Measurements from ENCODE around the gene KCNK18. TPM values are rescaled to one million over a fixed set of nuclear protein-coding genes. Genes with fewer than 3 reads are reported as not detected.
A peak's percentile ranks its signal among the peaks of the same experiment; 100 is the strongest.

Gene KCNK18
- total RNA-seq, 2 donors from 2014 or later: not detected

- ATAC-seq: no peak
- H3K27me3 Mint-ChIP-seq: peaks cover 65% of the 10 kb centered on the region
- H3K4me3 Mint-ChIP-seq: no peak overlapping the region
These were observed 42.7 kb downstream of the KCNK18 start for GRCh38 chr10:117239721-117240620.

DNA sequence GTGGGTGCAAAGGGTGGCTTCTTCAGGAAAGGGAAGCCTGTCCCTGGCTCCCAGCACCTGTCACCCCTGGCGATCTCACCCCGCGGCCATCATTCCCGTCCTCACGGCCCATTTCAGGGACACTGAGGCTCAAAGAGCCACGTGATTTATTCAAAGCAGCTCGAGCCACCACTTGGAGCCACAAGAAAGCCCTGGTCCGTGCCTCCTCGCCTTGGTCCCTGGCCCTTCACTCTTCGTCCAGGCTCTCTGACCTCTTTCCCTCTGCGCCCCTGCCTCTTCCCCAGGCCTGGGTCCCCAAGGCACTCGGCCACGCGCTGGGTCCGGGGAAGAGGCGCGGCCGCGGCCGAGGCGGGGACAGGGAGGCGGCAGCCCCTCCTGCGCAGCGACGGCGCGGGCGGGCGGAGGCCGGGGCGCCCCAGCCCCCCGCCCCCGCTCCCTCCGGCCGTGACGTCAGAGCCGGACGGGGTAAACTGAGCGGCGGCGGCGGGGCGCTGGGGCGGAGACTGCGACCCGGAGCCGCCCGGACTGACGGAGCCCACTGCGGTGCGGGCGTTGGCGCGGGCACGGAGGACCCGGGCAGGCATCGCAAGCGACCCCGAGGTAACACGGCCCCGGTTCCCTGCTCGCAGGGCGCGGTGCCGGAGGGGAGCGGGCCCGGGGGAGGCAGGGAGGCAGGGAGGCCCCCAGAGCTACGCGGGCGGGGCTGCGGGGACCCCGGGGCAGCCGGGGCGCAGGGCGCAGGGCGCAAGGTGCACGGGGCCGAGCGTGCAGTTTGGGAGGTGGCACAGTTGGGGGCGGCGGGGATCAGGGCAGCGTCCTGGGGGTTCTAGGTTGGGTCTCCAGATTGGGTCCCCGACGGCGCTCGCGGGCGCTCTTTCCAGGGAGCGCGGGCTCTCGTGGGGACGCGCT is 43.6 kb downstream of the KCNK18 start, which contains the start of gene SLC18A2:
Gene SLC18A2, plus strand, starts transcription at position 494 of the 909 bp plus-strand sequence. CDS start 580 bp downstream, outside the sequence.
- peaks cover 63% of the 10 kb centered on the region for H3K27me3 Mint-ChIP-seq
- no peak for ATAC-seq
- no peaks in the 10 kb centered on the region for H3K9me3 ChIP-seq (ENCODE audit: control insufficient read depth, low read length, poor library complexity, severe bottlenecking)
- H3K4me3 Mint-ChIP-seq: peak within 1 kb of the TSS; percentile 52
- no peak for DNase-seq
- H3K36me3 Mint-ChIP-seq (ENCODE audit: low read depth): peaks cover 4% of the 10 kb centered on the region
- no peak within 1 kb of the TSS for H3K27ac Mint-ChIP-seq
- H3K4me1 Mint-ChIP-seq: peaks cover 2% of the 10 kb centered on the region

More at GRCh38 chr10:117239721-117240620, 42.7 kb downstream of the KCNK18 start:
- Mint-ChIP-seq H3K36me3 (ENCODE audit: low read depth) (peaks cover 4% of the 10 kb centered on the region), H3K27ac (no peak overlapping the region), H3K4me1 (peaks cover 2% of the 10 kb centered on the region)
- H3K9me3 ChIP-seq (ENCODE audit: control insufficient read depth, low read length, poor library complexity, severe bottlenecking): no peaks in the 10 kb centered on the region
- no peak for DNase-seq

DNA sequence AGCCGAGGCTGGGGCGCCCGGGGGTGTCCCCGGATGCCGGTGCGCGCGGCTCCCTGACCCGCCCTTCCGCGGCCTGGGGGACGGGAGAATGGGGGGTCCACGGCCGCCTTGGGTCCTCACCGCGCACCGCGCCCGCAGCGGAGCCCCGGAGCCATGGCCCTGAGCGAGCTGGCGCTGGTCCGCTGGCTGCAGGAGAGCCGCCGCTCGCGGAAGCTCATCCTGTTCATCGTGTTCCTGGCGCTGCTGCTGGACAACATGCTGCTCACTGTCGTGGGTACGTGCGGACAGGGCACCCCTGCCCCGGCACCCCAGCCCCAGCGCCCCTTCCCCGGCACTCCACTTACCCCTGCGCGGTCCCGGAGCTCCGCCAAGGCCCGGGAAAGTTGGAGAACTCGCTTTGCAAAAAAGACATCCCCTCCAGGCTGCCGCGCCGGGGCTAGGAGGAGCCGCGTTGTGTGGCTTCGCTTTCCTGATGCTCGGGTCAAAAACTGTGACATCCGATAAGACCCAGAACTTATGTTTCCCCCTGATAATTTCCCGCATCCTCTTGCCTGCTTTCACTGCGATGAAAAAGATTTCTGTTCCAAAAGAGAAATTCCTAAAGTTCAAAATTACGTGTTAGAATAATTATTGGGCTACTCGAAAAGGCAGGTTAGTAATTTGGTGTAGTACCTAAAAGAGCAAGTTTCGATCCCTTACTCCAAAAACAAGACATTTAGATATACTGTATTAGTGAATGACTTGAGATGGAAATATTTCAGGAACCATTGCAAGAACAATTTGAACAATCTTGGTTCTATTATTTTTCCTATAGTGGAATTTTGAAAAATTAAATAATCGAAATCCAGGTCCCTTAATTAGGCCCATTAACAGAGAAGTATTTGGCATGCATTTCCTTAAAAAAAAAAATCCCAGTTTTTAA is 44.5 kb downstream of the KCNK18 start:
- ATAC-seq: no peak
- no peak for DNase-seq
- peaks cover 56% of the 10 kb centered on the region for H3K27me3 Mint-ChIP-seq
- no peak overlapping the region for H3K27ac Mint-ChIP-seq
- H3K36me3 Mint-ChIP-seq (ENCODE audit: low read depth): peaks cover 2% of the 10 kb centered on the region
- peaks cover under 1% of the 10 kb centered on the region for H3K4me1 Mint-ChIP-seq
- no peaks in the 10 kb centered on the region for H3K9me3 ChIP-seq (ENCODE audit: control insufficient read depth, low read length, poor library complexity, severe bottlenecking)
- peak overlapping the region; percentile 52 for H3K4me3 Mint-ChIP-seq

- DNase-seq (no peak), ATAC-seq (no peak)
- H3K9me3 ChIP-seq (ENCODE audit: control insufficient read depth, low read length, poor library complexity, severe bottlenecking): no peaks in the 10 kb centered on the region
- H3K4me1 Mint-ChIP-seq: no peaks in the 10 kb centered on the region
- no peak overlapping the region for H3K27ac Mint-ChIP-seq
- H3K27me3 Mint-ChIP-seq: peaks cover 56% of the 10 kb centered on the region
- H3K4me3 Mint-ChIP-seq: no peak overlapping the region
- no peaks in the 10 kb centered on the region for H3K36me3 Mint-ChIP-seq (ENCODE audit: low read depth)
These were observed 45.2 kb downstream of the KCNK18 start for GRCh38 chr10:117242463-117242832.

GRCh38 chr10:117246997-117247671 is 49.8 kb downstream of the KCNK18 start:
- ATAC-seq: no peak
- Mint-ChIP-seq H3K27ac (no peak overlapping the region), H3K27me3 (peaks cover 69% of the 10 kb centered on the region), H3K36me3 (ENCODE audit: low read depth) (no peaks in the 10 kb centered on the region), H3K4me1 (no peaks in the 10 kb centered on the region), H3K4me3 (no peak overlapping the region)
- no peaks in the 10 kb centered on the region for H3K9me3 ChIP-seq (ENCODE audit: control insufficient read depth, low read length, poor library complexity, severe bottlenecking)
- no peak for DNase-seq

DNA sequence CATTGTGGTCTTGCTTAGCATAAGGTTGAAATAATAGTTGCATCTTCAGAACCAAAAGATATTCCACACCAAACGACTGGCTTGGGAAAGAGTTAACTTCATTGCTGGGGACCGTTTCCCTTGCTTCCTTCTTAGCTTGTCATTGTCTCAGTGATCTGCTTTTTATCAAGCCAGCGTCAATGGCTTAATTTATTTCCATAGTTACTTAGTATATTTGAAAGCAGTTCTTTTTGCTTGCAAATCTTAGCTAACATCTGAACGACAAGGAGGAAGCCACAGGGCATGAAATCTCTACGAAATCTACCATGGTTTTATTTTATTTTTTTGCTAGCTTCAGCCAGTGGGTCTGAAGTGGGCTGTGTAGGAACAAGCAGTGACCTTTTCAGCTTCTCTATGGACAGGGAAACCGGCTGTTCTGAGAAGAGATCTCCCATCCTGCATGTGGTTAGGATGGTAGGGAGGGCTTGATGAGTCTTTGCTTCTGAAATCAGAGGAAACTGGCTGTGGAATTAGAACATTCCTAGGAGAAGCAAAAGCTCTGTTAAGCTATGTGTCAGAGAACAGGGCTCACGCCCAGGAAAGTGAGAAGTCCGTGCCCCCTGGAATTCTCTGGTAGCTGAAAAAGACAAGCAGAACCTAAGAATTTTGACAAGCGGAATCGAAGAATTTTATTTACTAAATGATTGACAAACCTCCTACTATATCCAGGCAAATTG is 51.6 kb downstream of the KCNK18 start:
- Mint-ChIP-seq H3K36me3 (ENCODE audit: low read depth) (no peaks in the 10 kb centered on the region), H3K4me3 (no peak overlapping the region), H3K4me1 (no peaks in the 10 kb centered on the region), H3K27me3 (peaks cover 53% of the 10 kb centered on the region), H3K27ac (no peak overlapping the region)
- no peak for DNase-seq
- no peaks in the 10 kb centered on the region for H3K9me3 ChIP-seq (ENCODE audit: control insufficient read depth, low read length, poor library complexity, severe bottlenecking)
- no peak for ATAC-seq

DNA sequence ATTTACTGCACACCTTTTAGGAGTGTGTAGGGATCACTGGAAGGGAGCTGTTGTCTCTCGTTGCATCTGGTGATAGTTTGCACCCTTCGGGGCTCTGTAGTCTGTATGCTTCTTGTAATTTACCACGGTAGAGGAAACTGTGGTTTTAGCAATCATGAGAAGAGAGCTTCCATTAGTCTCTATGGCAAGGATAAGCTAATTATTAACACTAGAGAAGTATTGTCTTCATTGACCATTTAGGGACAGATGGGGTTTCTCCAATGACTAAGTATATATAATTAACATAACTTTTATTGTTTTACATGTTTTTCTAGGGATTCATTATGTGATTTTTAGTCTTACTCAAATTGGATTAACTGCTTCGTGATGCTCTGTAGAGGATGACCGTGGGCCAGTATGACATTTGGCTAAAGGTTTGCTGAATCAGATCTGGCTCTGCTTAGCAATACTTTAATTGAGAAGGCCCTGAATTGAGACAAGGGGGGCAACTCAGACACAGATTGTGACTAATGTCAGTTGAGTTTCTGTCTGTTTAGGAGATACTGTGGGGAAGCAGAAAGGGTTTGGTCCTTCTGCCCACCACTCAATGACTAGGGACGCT is 52.3 kb downstream of the KCNK18 start:
- no peak for ATAC-seq
- DNase-seq: no peak
- no peaks in the 10 kb centered on the region for H3K9me3 ChIP-seq (ENCODE audit: control insufficient read depth, low read length, poor library complexity, severe bottlenecking)
- no peaks in the 10 kb centered on the region for H3K4me1 Mint-ChIP-seq
- no peak overlapping the region for H3K4me3 Mint-ChIP-seq
- H3K27ac Mint-ChIP-seq: no peak overlapping the region
- H3K36me3 Mint-ChIP-seq (ENCODE audit: low read depth): no peaks in the 10 kb centered on the region
- H3K27me3 Mint-ChIP-seq: peaks cover 51% of the 10 kb centered on the region

DNA sequence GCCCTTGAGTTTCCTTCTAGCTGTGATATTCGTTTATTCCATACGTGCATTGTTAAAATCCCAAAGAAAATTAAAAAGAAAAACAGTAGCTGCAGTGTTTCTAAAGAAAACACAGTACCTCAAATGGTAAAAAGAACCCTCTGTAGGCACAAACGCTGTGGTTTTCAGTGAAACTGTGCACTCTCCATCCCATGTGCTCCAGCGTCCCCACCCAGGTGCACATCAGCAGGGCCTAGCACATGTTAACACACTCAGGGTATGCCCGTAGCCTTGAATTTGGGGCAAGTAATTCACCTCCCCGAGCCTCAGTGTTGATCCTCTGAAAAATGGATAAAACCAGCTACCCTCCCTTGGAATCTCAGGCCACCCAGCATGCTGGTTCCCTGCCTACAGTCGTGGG is 53.1 kb downstream of the KCNK18 start:
- H3K27me3 Mint-ChIP-seq: peaks cover 48% of the 10 kb centered on the region
- no peak overlapping the region for H3K4me3 Mint-ChIP-seq
- H3K27ac Mint-ChIP-seq: no peak overlapping the region
- no peaks in the 10 kb centered on the region for H3K9me3 ChIP-seq (ENCODE audit: control insufficient read depth, low read length, poor library complexity, severe bottlenecking)
- no peak for ATAC-seq
- H3K36me3 Mint-ChIP-seq (ENCODE audit: low read depth): no peaks in the 10 kb centered on the region
- no peak for DNase-seq
- H3K4me1 Mint-ChIP-seq: no peaks in the 10 kb centered on the region

DNA sequence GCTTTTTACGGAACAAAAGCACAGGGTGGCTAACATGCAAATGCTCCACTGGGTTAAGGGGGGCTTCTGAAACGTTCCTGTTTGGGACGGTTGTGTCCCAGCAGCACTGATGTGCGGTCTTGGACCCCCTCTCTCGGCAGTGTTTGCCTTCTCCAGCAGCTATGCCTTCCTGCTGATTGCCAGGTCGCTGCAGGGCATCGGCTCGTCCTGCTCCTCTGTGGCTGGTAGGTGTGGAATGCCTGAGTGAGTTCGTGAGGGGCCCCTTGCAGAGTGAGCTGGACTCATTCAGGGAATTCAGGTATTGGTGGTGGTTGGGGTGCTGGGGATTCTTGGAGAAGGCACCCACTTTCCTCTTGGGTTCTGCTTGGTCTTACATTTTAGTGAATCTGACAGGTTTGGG is 56.6 kb downstream of the KCNK18 start:
- Mint-ChIP-seq H3K36me3 (ENCODE audit: low read depth) (no peaks in the 10 kb centered on the region), H3K27ac (no peak overlapping the region), H3K4me1 (no peaks in the 10 kb centered on the region), H3K27me3 (peaks cover 44% of the 10 kb centered on the region), H3K4me3 (no peak overlapping the region)
- no peaks in the 10 kb centered on the region for H3K9me3 ChIP-seq (ENCODE audit: control insufficient read depth, low read length, poor library complexity, severe bottlenecking)
- ATAC-seq (no peak), DNase-seq (no peak)

DNA sequence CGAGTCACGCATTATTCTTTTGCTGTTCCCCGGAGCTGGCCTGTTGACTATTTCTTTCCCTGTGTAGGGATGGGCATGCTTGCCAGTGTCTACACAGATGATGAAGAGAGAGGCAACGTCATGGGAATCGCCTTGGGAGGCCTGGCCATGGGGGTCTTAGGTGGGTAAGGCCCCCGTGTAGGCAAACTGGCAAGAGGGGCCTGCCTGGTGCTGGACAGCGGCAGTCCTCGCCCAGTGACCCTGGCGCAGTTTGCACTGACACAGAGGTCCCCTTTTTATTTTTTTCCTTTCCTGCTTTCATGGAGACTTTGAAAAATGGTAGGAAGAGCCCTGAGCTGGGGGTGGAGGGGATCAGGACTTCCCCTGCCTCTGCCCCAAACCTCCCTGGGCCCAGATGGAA is 57.0 kb downstream of the KCNK18 start:
- Mint-ChIP-seq H3K4me1 (peaks cover 3% of the 10 kb centered on the region), H3K27ac (no peak overlapping the region), H3K36me3 (ENCODE audit: low read depth) (peaks cover 2% of the 10 kb centered on the region), H3K4me3 (no peak overlapping the region), H3K27me3 (peaks cover 44% of the 10 kb centered on the region)
- H3K9me3 ChIP-seq (ENCODE audit: control insufficient read depth, low read length, poor library complexity, severe bottlenecking): no peaks in the 10 kb centered on the region
- ATAC-seq (no peak), DNase-seq (no peak)
